ENCODE measurements around the gene PSMA5.

The PSMA5 gene

GRCh38 chr1:109361649-109362048 is 64.6 kb downstream of the PSMA5 start:
- DNase-seq = no peak

GRCh38 chr1:109361069-109361468 is 65.2 kb downstream of the PSMA5 start:
- no peak for DNase-seq

GRCh38 chr1:109357616-109358015 is 68.6 kb downstream of the PSMA5 start:
- no peak for DNase-seq

GRCh38 chr1:109356915-109357314 is 69.3 kb downstream of the PSMA5 start:
- no peak for DNase-seq

GRCh38 chr1:109356505-109356904 is 69.7 kb downstream of the PSMA5 start:
- DNase-seq = no peak

GRCh38 chr1:109354929-109355328 is 71.3 kb downstream of the PSMA5 start:
- no peak for DNase-seq

GRCh38 chr1:109351457-109351856 is 74.8 kb downstream of the PSMA5 start:
- DNase-seq = no peak

- DNase-seq = no peak
Measured at GRCh38 chr1:109350655-109351054, 75.6 kb downstream of the PSMA5 start.

GRCh38 chr1:109350182-109350581 is 76.1 kb downstream of the PSMA5 start:
- DNase-seq = no peak

Measured in NCI-H1694 treated with DMSO at 0.1 percent for 48 hours (cell line).